ENCODE measurements around the gene ITIH4. TPM values are rescaled to one million over a fixed set of nuclear protein-coding genes. Genes with fewer than 3 reads are reported as not detected.

ITIH4 gene
- total and polyA plus RNA-seq, 2 donors (not counting 1 experiment from before 2014, with no cell fraction given), result 21.5 to 38.5 TPM

- no peaks in the 10 kb centered on the region for H3K9me3 Mint-ChIP-seq (ENCODE audit: insufficient read depth)
- H2AFZ ChIP-seq (ENCODE audit: insufficient read depth, low read depth, low read length, poor library complexity, severe bottlenecking), result no peak overlapping the region
- no peak overlapping the region for H3K9ac ChIP-seq (ENCODE audit: low read length)
- H3K9me3 ChIP-seq (ENCODE audit: control extremely low read depth in 1 of 3, control insufficient read depth in 2 of 3, insufficient read depth in 1 of 3, low read length in 2 of 3), result no peaks in the 10 kb centered on the region
- ChIA-PET CTCF (interaction anchor here (1.1 to 1.6 kb wide), 2 partner anchors 40 to 56 kb away, joined by 3 to 6 read pairs; no protein-coding TSS in a partner anchor), POLR2A (no interaction called here)
- no peak overlapping the region for H3K27ac ChIP-seq (ENCODE audit: low read length in 2 of 2)
- H3K79me2 ChIP-seq (ENCODE audit: control insufficient read depth, insufficient read depth, low read length), result no peaks in the 10 kb centered on the region
- H4K20me1 ChIP-seq (ENCODE audit: control insufficient read depth, insufficient read depth, low read length, poor library complexity, severe bottlenecking), result no peaks in the 10 kb centered on the region
- no peaks in the 10 kb centered on the region for H3K27me3 ChIP-seq (replicated peaks in 1 of 4; ENCODE audit: control extremely low read depth in 1 of 4, control insufficient read depth in 3 of 4, insufficient read depth in 4 of 4, low read length in 3 of 4)
- DNase-seq (no peak), ATAC-seq (ENCODE audit: low read depth) (no peak)
- H3K27ac Mint-ChIP-seq, result no peak overlapping the region
- no peaks in the 10 kb centered on the region for H3K4me1 ChIP-seq (ENCODE audit: control insufficient read depth in 2 of 2, insufficient read depth in 2 of 2, low read length in 2 of 2)
- intact Hi-C loops (cut with micrococcal nuclease), result no loop called here
- H3K36me3 ChIP-seq (replicated peaks in 1 of 2; ENCODE audit: control extremely low read depth in 1 of 2, control insufficient read depth in 1 of 2, extremely low read depth in 1 of 2, insufficient read depth in 2 of 2, low read length in 1 of 2), result no peaks in the 10 kb centered on the region
- TF ChIP-seq CTCF (IDR thresholded peaks at IDR 0.05) (no peak), EZH2 (IDR thresholded peaks at IDR 0.05; ENCODE audit: borderline replicate concordance, insufficient read depth, low read depth, low read length, poor library complexity, severe bottlenecking) (no peak)
- H3K4me1 Mint-ChIP-seq, result no peaks in the 10 kb centered on the region
- H3K4me3 Mint-ChIP-seq, result no peak overlapping the region
- no peaks in the 10 kb centered on the region for H3K27me3 Mint-ChIP-seq
- H3K4me2 ChIP-seq (replicated peaks; ENCODE audit: low read depth, low read length, poor library complexity, severe bottlenecking), result no peak overlapping the region
- WGBS (ENCODE audit: insufficient coverage), result 90% methylated on average over 10 of the region's 10 CpGs
- H3K4me3 ChIP-seq (ENCODE audit: control extremely low read depth in 1 of 5, extremely low read depth in 1 of 5, insufficient read depth in 1 of 5, low read depth in 2 of 5, low read length in 4 of 5), result no peak overlapping the region
Measured at GRCh38 chr3:52798376-52798977, 32.0 kb downstream of the ITIH4 start.

- POLR2A ChIA-PET, result no interaction called here
- DNase-seq (no peak), ATAC-seq (ENCODE audit: low read depth) (no peak)
- no peaks in the 10 kb centered on the region for H3K36me3 ChIP-seq (replicated peaks in 1 of 2; ENCODE audit: control extremely low read depth in 1 of 2, control insufficient read depth in 1 of 2, extremely low read depth in 1 of 2, insufficient read depth in 2 of 2, low read length in 1 of 2)
- no peak overlapping the region for H3K27ac ChIP-seq (ENCODE audit: low read length in 2 of 2)
- intact Hi-C loops (cut with micrococcal nuclease), result no loop called here
- H3K27me3 ChIP-seq (replicated peaks in 1 of 4; ENCODE audit: control extremely low read depth in 1 of 4, control insufficient read depth in 3 of 4, insufficient read depth in 4 of 4, low read length in 3 of 4), result no peaks in the 10 kb centered on the region
- no peak overlapping the region for H3K4me2 ChIP-seq (replicated peaks; ENCODE audit: low read depth, low read length, poor library complexity, severe bottlenecking)
- TF ChIP-seq CTCF (IDR thresholded peaks at IDR 0.05), result no peak
- no peak for TF ChIP-seq EZH2 (IDR thresholded peaks at IDR 0.05; ENCODE audit: borderline replicate concordance, insufficient read depth, low read depth, low read length, poor library complexity, severe bottlenecking)
- Mint-ChIP-seq H3K27ac (no peak overlapping the region), H3K27me3 (no peaks in the 10 kb centered on the region), H3K4me1 (no peaks in the 10 kb centered on the region), H3K4me3 (no peak overlapping the region), H3K9me3 (ENCODE audit: insufficient read depth) (no peaks in the 10 kb centered on the region)
- no peak overlapping the region for H3K4me3 ChIP-seq (ENCODE audit: control extremely low read depth in 1 of 5, extremely low read depth in 1 of 5, insufficient read depth in 1 of 5, low read depth in 2 of 5, low read length in 4 of 5)
- CTCF ChIA-PET, result no interaction called here
- WGBS (ENCODE audit: insufficient coverage), result 83% methylated on average over 5 of the region's 9 CpGs
- no peaks in the 10 kb centered on the region for H3K79me2 ChIP-seq (ENCODE audit: control insufficient read depth, insufficient read depth, low read length)
- no peak overlapping the region for H2AFZ ChIP-seq (ENCODE audit: insufficient read depth, low read depth, low read length, poor library complexity, severe bottlenecking)
- H3K9ac ChIP-seq (ENCODE audit: low read length), result no peak overlapping the region
- H4K20me1 ChIP-seq (ENCODE audit: control insufficient read depth, insufficient read depth, low read length, poor library complexity, severe bottlenecking), result no peaks in the 10 kb centered on the region
- no peaks in the 10 kb centered on the region for H3K9me3 ChIP-seq (ENCODE audit: control extremely low read depth in 1 of 3, control insufficient read depth in 2 of 3, insufficient read depth in 1 of 3, low read length in 2 of 3)
- no peaks in the 10 kb centered on the region for H3K4me1 ChIP-seq (ENCODE audit: control insufficient read depth in 2 of 2, insufficient read depth in 2 of 2, low read length in 2 of 2)
Measured at GRCh38 chr3:52796411-52796810, 34.1 kb downstream of the ITIH4 start.

All from B cell (primary cell).